Left renal pelvis (tissue), 4 donors: ENCODE measurements around the gene GSTO1. TPM values are rescaled to one million over a fixed set of nuclear protein-coding genes. Genes with fewer than 3 reads are reported as not detected.

Experiments used
- DNase-seq, 4 donors: peaks; one replicate each; pipeline ENCODE4 v3.0.0-alpha.2; 2013; ENCODE audit warnings: low read depth in 4 of 4, low spot score in 3 of 4
- polyA plus RNA-seq, 4 donors: library from polyadenylated mRNA; unstranded; fragments of 120-200 nt; gene quantifications; one replicate each; pipeline ENCODE4 v1.2.1, GENCODE V29; 2013; ENCODE audit not compliant: insufficient read length in 4 of 4

GSTO1 gene
- polyA plus RNA-seq, 4 donors: 51.5 to 101 (median 94.1) TPM

DNA sequence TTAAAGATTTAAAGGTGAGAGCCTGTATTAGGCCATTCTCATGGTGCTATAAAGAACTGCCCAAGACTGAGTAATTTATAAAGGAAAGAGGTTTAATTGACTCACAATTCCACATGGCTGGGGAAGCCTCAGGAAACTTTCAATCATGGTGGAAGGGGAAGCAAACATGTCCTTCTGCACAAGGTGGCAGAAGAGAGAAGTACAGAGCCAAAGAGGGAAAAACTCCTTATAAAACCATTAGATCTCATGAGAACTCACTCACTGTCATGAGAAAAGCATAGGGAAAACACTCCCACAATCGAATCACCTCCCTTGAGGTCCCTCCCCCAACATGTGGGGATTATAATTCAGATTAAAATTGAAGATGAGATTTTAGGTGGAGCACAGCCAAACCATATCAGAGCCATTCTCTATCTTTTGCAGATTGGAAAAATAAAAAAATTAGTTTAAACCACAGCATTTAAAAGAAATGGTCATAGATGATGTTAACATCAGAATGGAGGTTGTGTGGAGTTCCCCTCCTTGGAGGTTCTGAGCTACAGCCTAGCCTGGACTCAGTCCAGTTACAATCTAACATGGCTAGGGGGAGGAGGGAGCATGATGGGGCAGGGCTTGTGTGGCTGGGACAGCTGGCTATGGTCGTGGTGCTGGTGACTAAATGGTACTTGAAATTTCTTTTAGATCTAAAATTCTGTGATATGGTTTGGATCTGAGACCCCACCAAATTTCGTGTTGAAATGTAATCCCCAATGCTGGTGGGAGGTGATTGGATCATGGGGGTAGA, 47.4 kb downstream of the GSTO1 start:
- DNase-seq: no peak

GRCh38 chr10:104303594-104304355, 49.1 kb downstream of the GSTO1 start:
- no peak for DNase-seq

DNA sequence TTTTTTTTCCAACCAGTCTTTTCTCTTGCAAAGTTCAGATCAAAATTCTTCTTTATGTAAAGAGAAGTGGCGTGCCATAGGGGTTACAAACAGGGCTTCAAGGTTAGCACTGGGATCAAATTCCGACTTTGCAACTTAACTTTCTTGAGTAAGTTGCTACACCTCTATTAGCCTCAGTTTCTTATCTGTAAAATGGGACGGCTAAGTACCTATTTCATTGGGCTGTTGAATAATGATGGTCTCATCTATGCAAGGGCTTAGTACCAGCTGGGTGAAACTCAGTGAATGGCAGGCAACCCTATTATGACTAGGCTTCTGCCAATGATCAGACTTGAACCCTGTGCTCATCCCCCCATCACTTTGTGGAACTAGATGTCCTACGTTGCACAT, 49.7 kb downstream of the GSTO1 start:
- no peak for DNase-seq

DNA sequence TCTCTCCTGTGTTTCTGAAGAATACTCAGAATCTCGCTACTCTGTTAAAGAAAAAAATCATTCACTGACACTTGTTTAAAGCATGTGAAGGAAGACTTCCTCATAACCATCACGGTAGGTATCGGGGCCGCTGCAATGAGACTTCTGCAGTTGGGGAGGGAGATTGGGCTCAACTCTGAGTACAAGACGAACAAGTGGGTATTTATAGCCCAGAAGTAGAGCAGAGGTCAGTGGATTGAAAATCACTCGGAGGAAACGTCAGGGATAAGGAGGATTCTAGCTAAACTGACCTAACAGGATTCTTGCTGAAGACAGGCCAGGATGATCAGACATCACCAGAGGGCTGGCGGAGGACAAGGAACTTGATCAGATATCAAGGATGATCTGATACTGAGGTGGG, 50.2 kb downstream of the GSTO1 start:
- DNase-seq: no peak

- DNase-seq: no peak
These were observed 52.2 kb downstream of the GSTO1 start for GRCh38 chr10:104306897-104307296.

DNA sequence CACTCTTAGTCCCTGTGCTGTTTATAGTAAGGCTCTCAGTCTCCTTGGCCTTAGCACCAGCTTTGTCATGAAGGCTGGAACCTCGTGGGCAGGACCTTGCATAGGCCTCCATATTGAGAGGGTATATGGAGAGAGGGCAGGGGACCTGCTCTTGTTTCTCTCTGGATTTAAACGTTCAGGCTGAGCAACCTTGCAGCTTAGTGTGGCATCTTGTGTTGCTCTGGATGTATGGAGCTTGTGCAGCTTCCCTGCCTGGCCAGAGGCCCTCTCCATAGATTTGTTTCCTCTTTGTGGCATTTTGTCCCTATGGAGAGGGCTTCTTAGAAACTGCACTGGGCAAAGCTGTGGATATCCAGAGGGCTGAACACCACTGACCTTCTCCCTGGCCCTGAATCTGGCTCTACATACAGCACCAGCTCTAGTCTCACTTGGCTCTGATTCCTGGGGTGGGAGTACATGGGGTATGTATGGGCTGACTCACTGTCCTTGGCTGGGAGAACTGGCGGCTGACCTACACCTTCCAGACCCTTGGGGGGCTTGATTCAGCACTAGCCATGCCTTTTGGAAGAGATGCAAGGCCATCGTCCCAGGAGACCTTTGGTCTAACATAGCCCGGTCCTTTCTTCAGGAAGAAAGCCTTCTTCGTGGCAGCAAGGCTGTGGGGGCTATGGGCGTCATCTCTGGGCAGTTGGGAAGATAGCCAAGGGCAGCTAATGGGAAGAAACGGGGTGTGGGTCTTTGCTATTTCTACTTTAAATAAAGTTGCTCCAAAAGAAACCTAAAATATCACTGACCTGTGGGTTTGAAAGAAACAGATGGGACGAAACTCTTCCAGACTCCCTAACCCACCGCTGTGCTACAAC, 53.1 kb downstream of the GSTO1 start:
- DNase-seq: no peak

DNA sequence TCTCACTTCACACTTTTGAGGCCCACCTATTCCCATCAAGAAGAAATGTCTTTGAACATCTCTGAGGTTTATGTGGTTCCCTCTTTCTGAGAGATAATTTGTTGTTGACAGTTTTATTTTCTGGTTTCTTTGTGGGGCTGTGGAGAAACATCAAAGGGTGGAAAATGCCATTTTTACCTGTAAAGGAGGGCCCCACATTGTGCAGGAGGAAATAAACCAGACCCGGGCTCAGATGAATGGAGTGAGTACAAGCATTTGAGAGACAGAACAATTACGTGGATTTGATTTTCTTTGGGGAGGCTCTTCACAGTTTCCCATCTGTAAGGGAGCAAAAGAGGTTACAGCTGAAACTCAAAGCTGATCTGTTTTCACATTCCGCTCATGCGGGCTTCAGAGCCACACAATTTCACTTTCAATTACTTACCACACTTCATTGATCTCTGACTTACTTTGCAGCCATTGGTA, 53.8 kb downstream of the GSTO1 start:
- no peak for DNase-seq

- DNase-seq: no peak
These were observed 55.6 kb downstream of the GSTO1 start for GRCh38 chr10:104309980-104310978.

DNA sequence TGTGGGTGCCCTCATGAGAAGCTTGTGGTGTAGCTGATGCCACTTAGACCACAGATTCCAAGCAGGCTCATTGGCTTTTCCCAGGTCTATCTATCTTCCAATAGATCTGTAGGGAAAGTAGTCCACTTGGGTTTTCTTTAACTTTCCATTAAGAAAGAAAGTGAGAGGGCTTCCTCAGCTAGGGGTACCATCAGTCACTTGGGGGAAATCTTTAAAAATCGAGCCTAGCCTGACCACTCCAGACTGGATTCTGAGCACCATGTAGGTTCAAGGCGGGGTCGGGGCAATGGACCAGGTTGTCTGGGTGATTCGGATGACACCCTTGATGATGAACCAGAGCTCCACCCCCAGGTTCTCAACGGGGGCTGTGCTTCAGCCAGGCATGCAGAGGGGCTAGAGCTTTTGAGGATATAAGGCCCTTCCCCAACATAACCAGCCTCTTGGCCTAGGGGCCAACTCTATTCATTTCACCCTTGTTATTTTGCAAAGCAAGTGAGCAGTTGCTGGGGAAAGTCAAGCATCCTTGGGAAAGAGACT, 56.6 kb downstream of the GSTO1 start:
- DNase-seq: no peak

DNA sequence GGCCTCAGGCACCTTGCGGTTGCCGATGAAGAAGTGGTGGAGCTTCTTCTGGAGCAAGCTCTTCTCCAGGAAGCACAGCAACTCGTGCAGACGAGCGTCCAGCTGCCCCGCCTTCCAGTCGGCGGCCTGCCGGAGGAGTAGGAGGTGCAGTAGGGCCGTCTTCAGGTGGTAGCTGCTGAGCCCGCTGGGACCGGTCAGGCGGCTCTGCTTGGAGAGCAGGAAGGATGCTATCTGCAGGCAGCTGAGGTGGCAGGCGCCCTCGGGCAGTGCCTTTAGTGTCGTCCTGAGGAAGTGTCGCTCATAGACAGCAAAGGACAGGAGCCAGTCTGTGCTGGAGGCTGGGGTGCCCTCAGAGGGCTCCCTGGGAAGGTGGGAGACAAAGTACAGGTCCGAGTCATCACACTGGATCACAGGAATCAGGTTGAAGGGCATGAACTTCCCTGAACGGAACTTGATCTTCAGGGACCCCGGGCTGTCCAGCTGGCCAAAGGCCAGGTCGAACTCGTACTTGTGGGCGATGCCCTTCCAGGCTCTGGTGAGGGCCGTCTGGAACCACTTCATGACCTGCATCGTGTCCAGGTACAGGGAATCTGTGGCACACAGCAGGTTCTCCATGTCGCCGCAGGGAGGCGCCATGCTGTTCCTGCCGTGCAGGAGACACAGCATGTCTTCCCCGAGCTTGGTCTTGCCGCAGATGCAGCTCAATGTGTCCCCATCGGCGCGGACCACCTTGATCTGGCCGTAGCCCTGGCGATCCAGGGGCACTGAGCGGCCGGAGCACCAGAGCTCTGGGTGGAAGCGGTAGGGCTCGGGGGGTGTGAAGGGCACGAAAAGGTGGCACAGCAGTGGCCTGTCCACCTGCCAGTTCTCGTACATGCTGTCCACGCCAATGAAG, 60.1 kb downstream of the GSTO1 start:
- no peak for DNase-seq

GRCh38 chr10:104315486-104315921, 60.8 kb downstream of the GSTO1 start:
- no peak for DNase-seq

GRCh38 chr10:104316321-104317099, 61.8 kb downstream of the GSTO1 start:
- DNase-seq: no peak

Other genes starting within 250 kb of the GSTO1 start
- gene COL17A1, start 169.0 kb upstream of the GSTO1 start, polyA plus RNA-seq: under 1 TPM; 0.49 to 0.65 (median 0.57) TPM
- 10 to 100 TPM in 3 of 4 donors, 1 to 10 TPM in 1; 8.4 to 11.8 (median 11.2) TPM for gene SFR1, start 132.7 kb upstream of the GSTO1 start, polyA plus RNA-seq
- gene CFAP43, start 22.5 kb upstream of the GSTO1 start, polyA plus RNA-seq: 10 to 100 TPM in 3 of 4 donors, 1 to 10 TPM in 1; 2.5 to 24.9 (median 15.9) TPM
- 10 to 100 TPM; 13.2 to 40.2 (median 27.5) TPM for gene GSTO2, start 14.3 kb downstream of the GSTO1 start, polyA plus RNA-seq
- gene ITPRIP, start 83.6 kb downstream of the GSTO1 start, polyA plus RNA-seq: 10 to 100 TPM in 3 of 4 donors, 1 to 10 TPM in 1; 9.4 to 25.6 (median 11.1) TPM
- gene CFAP58, start 98.9 kb downstream of the GSTO1 start, polyA plus RNA-seq: under 1 TPM; 0.27 to 0.95 (median 0.72) TPM